ENCODE results near the gene LTBP1. TPM values are rescaled to one million over a fixed set of nuclear protein-coding genes. Genes with fewer than 3 reads are reported as not detected.
"Not testable (repeated sequence)": the region's sequence is repeated elsewhere in the genome, so short reads cannot be mapped to it uniquely, and the experiment has no call there.

The LTBP1 gene
- total RNA-seq, 1 donor from 2014 or later: 3.9 TPM

DNA sequence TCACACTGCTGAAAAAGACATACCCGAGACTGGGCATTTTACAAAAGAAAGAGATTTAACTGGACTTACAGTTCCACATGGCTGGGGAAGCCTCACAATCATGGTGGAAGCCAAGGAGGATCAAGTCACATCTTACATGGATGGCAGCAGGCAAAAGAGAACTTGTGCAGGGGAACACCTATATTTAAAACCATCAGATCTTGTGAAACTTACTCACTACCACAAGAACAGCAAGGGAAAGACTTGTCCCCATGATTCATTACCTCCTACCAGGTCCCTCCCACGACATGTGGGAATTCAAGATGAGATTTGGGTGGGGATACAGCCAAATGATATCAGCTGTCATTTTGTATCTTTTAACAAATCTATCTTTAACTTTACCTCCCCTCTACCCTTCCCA is 278.6 kb downstream of the LTBP1 start:
- Mint-ChIP-seq H3K4me3 (ENCODE audit: unreplicated experiment) (no peak overlapping the region), H3K27me3 (ENCODE audit: unreplicated experiment) (no peaks in the 10 kb centered on the region)

DNA sequence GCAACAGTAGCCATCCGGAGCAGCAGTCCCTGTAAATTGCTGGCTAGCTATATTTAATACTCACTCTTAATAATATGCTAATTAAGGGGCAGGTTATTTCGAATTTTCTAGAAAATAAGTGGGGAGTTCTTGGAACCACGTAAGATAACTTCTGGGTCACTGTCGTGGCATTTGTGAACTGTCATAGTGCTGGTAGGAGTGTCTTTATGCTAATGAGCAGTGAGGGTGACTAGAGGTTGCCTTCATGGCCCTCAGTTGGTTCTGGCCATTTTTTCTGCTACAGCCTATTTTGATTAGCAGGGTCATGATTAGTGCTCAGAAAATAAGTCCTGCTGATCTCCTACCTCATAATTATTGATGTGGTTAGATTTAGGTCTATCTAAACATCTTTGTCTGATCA is 279.8 kb downstream of the LTBP1 start:
- H3K4me3 Mint-ChIP-seq (ENCODE audit: unreplicated experiment): no peak overlapping the region
- no peak overlapping the region for H3K27ac Mint-ChIP-seq (ENCODE audit: unreplicated experiment)
- H3K27me3 Mint-ChIP-seq (ENCODE audit: unreplicated experiment): no peaks in the 10 kb centered on the region
- H3K9me3 Mint-ChIP-seq (ENCODE audit: unreplicated experiment): no peaks in the 10 kb centered on the region
- DNase-seq: no peak
- H3K36me3 Mint-ChIP-seq (ENCODE audit: unreplicated experiment): peaks cover 9% of the 10 kb centered on the region
- TF ChIP-seq, protein P1, sequence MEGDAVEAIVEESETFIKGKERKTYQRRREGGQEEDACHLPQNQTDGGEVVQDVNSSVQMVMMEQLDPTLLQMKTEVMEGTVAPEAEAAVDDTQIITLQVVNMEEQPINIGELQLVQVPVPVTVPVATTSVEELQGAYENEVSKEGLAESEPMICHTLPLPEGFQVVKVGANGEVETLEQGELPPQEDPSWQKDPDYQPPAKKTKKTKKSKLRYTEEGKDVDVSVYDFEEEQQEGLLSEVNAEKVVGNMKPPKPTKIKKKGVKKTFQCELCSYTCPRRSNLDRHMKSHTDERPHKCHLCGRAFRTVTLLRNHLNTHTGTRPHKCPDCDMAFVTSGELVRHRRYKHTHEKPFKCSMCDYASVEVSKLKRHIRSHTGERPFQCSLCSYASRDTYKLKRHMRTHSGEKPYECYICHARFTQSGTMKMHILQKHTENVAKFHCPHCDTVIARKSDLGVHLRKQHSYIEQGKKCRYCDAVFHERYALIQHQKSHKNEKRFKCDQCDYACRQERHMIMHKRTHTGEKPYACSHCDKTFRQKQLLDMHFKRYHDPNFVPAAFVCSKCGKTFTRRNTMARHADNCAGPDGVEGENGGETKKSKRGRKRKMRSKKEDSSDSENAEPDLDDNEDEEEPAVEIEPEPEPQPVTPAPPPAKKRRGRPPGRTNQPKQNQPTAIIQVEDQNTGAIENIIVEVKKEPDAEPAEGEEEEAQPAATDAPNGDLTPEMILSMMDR (IDR thresholded peaks at IDR 0.05; ENCODE audit: partially characterized antibody, unreplicated experiment): no peak
- peaks cover 3% of the 10 kb centered on the region for H3K4me1 Mint-ChIP-seq (ENCODE audit: low read depth, unreplicated experiment)

More for the DNA sequence above, 278.6 kb downstream of the LTBP1 start:
- no peak for DNase-seq
- H3K9me3 Mint-ChIP-seq (ENCODE audit: unreplicated experiment): no peaks in the 10 kb centered on the region
- peaks cover 9% of the 10 kb centered on the region for H3K36me3 Mint-ChIP-seq (ENCODE audit: unreplicated experiment)
- H3K4me1 Mint-ChIP-seq (ENCODE audit: low read depth, unreplicated experiment): peaks cover 3% of the 10 kb centered on the region
- TF ChIP-seq, protein P1 (IDR thresholded peaks at IDR 0.05; ENCODE audit: partially characterized antibody, unreplicated experiment): no peak
- no peak overlapping the region for H3K27ac Mint-ChIP-seq (ENCODE audit: unreplicated experiment)

DNA sequence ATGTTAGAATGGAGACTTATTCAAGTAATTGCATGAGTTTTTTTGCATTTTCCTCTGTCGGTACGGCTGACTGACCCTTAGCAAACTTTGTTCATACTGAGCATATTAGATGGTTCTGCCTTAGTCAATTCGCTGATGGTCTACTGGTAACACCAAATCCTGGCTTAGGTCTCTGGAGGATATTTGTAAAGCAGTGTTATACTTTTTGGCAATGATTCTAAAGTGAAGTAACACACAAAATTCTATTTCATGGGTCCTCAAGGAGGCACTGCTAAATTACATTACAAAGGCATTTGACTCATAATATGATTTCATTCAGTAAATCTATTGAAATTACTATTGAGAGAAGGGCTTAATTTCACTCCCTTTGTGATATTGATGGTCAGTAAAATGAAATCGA is 282.9 kb downstream of the LTBP1 start:
- Mint-ChIP-seq H3K9me3 (ENCODE audit: unreplicated experiment) (no peaks in the 10 kb centered on the region), H3K27ac (ENCODE audit: unreplicated experiment) (no peak overlapping the region), H3K4me1 (ENCODE audit: low read depth, unreplicated experiment) (no peaks in the 10 kb centered on the region), H3K4me3 (ENCODE audit: unreplicated experiment) (no peak overlapping the region), H3K27me3 (ENCODE audit: unreplicated experiment) (no peaks in the 10 kb centered on the region), H3K36me3 (ENCODE audit: unreplicated experiment) (peaks cover 9% of the 10 kb centered on the region)
- TF ChIP-seq, protein P1 (IDR thresholded peaks at IDR 0.05; ENCODE audit: partially characterized antibody, unreplicated experiment): no peak
- no peak for DNase-seq

DNA sequence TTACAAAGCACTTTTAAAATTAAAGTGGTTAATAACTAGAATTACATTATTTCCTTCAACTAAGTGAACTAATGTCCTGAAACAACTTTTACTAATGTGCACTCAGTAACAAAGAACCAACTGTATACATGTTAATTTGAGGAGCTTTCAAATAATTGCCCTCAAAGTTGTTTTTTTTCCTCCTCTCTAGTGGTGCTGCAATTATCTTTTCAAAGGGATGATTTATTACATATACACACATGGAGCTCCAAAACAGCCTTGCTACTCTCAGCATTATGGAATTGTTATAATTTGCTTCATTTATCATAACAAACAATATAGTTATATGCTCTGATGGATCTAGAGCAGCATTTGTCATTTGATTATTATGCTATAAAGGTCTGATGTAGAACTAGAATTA is 283.4 kb downstream of the LTBP1 start:
- no peak for DNase-seq
- Mint-ChIP-seq H3K27me3 (ENCODE audit: unreplicated experiment) (no peaks in the 10 kb centered on the region), H3K9me3 (ENCODE audit: unreplicated experiment) (no peaks in the 10 kb centered on the region), H3K4me3 (ENCODE audit: unreplicated experiment) (no peak overlapping the region), H3K36me3 (ENCODE audit: unreplicated experiment) (peaks cover 8% of the 10 kb centered on the region), H3K4me1 (ENCODE audit: low read depth, unreplicated experiment) (no peaks in the 10 kb centered on the region), H3K27ac (ENCODE audit: unreplicated experiment) (no peak overlapping the region)
- TF ChIP-seq, protein P1 (IDR thresholded peaks at IDR 0.05; ENCODE audit: partially characterized antibody, unreplicated experiment): no peak

DNA sequence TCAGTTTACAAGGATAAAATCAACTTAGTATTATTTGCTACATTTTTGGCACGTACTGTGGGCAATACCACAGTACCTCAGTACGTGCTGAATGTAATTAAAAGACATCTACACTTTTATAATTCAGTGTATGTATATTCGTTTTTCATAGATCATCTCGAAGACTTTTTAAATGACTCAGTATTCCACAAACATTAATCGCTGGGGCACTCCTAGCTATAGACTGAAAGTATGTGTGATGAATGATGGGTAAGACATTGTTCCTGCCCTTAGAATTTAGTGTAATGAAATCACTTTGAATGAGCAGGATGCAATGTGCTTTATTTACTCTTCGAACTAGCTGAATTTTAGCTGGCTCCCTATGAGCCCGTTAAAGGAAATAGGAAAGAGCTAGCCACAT is 284.1 kb downstream of the LTBP1 start:
- H3K9me3 Mint-ChIP-seq (ENCODE audit: unreplicated experiment): no peaks in the 10 kb centered on the region
- no peaks in the 10 kb centered on the region for H3K27me3 Mint-ChIP-seq (ENCODE audit: unreplicated experiment)
- H3K4me3 Mint-ChIP-seq (ENCODE audit: unreplicated experiment): no peak overlapping the region
- H3K36me3 Mint-ChIP-seq (ENCODE audit: unreplicated experiment): peaks cover 2% of the 10 kb centered on the region
- no peaks in the 10 kb centered on the region for H3K4me1 Mint-ChIP-seq (ENCODE audit: low read depth, unreplicated experiment)
- no peak for DNase-seq
- no peak overlapping the region for H3K27ac Mint-ChIP-seq (ENCODE audit: unreplicated experiment)
- TF ChIP-seq, protein P1 (IDR thresholded peaks at IDR 0.05; ENCODE audit: partially characterized antibody, unreplicated experiment): no peak

DNA sequence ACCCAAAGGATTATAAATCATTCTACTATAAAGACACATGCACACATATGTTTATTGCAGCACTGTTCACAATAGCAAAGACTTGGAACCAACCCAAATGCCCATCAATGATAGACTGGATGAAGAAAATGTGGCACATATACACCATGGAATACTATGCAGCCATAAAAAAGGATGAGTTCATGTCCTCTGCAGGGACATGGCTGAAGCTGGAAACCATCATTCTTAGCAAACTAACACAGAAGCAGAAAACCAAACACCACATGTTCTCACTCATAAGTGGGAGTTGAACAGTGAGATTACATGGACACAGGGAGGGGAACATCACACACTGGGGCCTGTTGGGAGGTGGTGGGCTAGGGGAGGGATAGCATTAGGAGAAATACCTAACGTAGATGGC is 288.8 kb downstream of the LTBP1 start:
- not testable (repeated sequence) for H3K27ac Mint-ChIP-seq (ENCODE audit: unreplicated experiment); DNase-seq; H3K4me3 Mint-ChIP-seq (ENCODE audit: unreplicated experiment); H3K36me3 Mint-ChIP-seq (ENCODE audit: unreplicated experiment); H3K27me3 Mint-ChIP-seq (ENCODE audit: unreplicated experiment); H3K9me3 Mint-ChIP-seq (ENCODE audit: unreplicated experiment); H3K4me1 Mint-ChIP-seq (ENCODE audit: low read depth, unreplicated experiment)

Data from glutamatergic neuron (in vitro differentiated cells).